ENCODE data around the gene ALLC.

DNA sequence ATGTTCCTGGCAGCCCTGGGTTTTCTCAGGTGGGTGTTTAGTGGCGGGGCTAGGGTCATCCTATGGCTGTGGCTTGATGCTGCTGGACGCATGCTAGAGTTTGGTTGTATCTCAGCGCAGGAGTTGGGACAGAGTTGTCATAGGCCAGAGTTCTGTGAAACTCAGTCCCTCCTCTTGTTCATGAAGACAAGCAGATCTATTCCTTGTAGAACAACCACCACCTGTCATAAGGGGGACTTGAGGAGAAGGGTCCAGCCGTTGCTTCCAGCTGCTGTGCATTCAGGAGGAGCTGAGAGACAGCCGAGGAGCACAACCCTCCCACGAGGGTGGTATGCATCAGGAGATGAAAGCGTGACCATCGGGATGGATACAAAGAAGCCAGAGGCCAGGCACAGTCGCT lies 71.8 kb downstream of the ALLC start:
- TF ChIP-seq, protein P1, sequence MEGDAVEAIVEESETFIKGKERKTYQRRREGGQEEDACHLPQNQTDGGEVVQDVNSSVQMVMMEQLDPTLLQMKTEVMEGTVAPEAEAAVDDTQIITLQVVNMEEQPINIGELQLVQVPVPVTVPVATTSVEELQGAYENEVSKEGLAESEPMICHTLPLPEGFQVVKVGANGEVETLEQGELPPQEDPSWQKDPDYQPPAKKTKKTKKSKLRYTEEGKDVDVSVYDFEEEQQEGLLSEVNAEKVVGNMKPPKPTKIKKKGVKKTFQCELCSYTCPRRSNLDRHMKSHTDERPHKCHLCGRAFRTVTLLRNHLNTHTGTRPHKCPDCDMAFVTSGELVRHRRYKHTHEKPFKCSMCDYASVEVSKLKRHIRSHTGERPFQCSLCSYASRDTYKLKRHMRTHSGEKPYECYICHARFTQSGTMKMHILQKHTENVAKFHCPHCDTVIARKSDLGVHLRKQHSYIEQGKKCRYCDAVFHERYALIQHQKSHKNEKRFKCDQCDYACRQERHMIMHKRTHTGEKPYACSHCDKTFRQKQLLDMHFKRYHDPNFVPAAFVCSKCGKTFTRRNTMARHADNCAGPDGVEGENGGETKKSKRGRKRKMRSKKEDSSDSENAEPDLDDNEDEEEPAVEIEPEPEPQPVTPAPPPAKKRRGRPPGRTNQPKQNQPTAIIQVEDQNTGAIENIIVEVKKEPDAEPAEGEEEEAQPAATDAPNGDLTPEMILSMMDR (IDR thresholded peaks at IDR 0.05), result no peak
- TF ChIP-seq POLR2A (IDR thresholded peaks at IDR 0.05) (no peak), POLR2AphosphoS5 (IDR thresholded peaks at IDR 0.05) (no peak)
